Dedifferentiated amniotic fluid mesenchymal stem cell (primary cell): Measurements from ENCODE around the gene PROKR2.

Source experiments
- DNase-seq: peaks from one replicate; pipeline ENCODE4 v3.0.0-alpha.2; 2016; ENCODE audit errors: extremely low spot score

The PROKR2 gene

GRCh38 chr20:5282561-5282960 is 34.2 kb downstream of the PROKR2 start:
- DNase-seq, result no peak

DNA sequence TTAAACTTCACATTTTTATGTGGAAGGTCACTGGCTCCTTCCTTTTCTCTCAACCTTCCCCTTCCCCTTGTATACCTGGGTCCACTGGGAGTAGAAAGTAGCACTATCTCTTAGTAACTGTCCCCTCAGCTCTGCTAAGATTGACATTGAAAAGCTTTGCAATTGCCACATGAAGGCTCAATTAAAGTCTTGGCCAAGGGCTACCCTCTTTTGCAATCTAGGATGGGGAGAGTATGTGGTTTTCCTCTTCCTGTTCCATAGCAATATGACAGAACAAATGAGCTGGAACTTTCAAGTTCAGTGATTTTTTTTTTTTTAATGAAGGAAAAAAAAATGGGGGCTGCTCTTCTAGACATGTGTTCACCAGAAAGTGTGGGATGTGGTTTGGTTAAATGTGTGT is 37.1 kb downstream of the PROKR2 start:
- DNase-seq, result no peak

DNA sequence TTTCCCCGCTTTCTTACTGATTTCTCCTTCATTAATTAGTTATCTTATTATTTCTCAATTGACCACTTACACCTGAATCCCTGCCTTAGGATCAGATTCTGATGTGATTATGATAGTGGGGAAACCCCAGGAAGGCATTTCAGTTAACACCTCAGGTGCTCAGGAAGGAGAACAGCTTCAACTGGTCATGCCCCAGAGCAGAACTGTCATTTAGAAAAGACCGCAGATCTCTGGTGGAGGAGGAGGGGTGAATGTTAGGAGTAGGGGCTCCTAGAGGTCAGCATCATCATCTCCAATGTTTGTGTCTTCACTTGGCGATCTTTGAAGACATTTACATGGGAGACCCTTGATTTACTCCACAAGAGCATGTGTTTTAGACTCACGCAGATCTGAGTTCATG is 44.5 kb downstream of the PROKR2 start:
- DNase-seq, result no peak

DNA sequence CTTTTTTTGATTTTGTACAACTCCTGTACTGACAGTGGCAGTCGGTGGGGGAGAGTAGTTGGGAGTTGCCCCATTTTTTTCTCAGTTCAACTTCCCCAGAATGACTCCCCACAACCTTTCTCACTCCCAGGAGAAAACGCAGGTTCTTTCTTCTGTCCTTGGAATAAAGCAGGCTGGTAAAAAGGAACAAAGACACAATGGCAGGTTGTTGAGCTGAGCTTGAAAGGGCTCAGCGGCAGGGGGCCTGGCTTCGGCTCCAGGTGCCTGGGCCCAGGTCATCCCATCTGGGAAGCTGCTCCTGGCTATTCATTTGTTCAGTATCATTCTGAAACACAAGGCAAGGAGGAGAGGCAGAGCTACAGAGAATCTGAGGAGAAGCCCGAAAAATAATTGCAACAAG is 46.2 kb downstream of the PROKR2 start:
- no peak for DNase-seq

DNA sequence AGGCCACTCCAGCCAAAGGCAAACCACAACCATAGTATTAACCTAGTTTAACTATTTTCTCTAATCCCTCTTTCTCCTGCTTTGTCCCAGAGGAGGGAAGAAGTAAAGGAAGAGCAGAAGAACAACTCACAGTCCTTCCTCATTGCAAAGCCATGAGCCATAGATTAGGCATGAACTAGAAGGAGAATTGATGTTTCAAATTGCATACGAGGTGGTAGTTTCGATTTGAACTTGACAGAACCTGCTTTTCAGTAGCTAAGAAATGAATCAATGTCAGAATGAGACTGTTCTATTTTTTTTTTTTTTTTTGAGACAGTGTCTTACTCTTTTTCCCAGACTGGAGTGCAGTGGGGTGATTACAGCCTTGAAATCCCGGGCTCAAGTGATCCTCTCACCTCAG is 48.3 kb downstream of the PROKR2 start:
- DNase-seq, result no peak

DNA sequence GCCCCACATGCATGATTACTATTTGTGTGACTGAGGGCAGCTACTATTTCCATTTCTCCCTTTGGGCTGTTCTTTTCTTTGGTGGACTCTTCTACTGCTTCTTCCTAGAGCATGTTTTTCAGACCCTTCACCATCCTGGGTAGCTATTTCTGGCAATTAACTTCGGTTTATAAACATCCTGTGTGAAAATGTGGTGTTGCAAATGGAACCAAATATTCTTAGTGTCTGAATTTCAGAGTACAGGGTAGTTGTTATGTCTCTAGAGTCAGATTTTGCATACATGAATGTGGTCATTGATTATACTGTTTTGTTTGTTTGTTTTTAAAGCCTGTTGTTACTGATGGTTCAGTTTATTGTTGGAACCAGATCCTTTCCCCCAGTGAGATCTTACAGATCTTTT is 49.7 kb downstream of the PROKR2 start:
- DNase-seq, result no peak
